Body of pancreas (tissue), 4 donors: ENCODE results near the gene GNB2. TPM values are rescaled to one million over a fixed set of nuclear protein-coding genes. Genes with fewer than 3 reads are reported as not detected.
"Not testable (repeated sequence)": the region's sequence is repeated elsewhere in the genome, so short reads cannot be mapped to it uniquely, and the experiment has no call there.

Source experiments
- ATAC-seq: fragments of 150-250 bp; one replicate; pipeline ENCODE4 v1.9.1; 2016
- DNase-seq, 4 donors: peaks; one replicate each; pipeline ENCODE4 v3.0.0-alpha.2; 2019
- H3K27ac ChIP-seq, 4 donors: fragments of 200-600 bp; sonication (generic); 1 replicate in 3 of 4; 2 replicates in 1 of 4; pipeline versions ENCODE4 v1.5.1 to v1.6.1; 2016 to 2019; ENCODE audit warnings: mild to moderate bottlenecking in 1 of 4, mixed read lengths in 1 of 4, moderate library complexity in 1 of 4
- H3K27me3 ChIP-seq, 2 donors: fragments of 200-600 bp; sonication (generic); one replicate each; pipeline ENCODE4 v1.6.0; 2016; ENCODE audit warnings: mild to moderate bottlenecking in 1 of 2
- H3K36me3 ChIP-seq, 2 donors: fragments of 200-600 bp; sonication (generic); replicated peaks in 1 of 2; 2 replicates each; pipeline ENCODE4 v1.5.1; 2016; ENCODE audit warnings: low read depth in 2 of 2; ENCODE audit not compliant: insufficient read depth in 1 of 2
- H3K4me1 ChIP-seq: fragments of 200-600 bp; sonication (generic); one replicate; pipeline ENCODE4 v1.6.0; 2016
- H3K4me3 ChIP-seq, 2 donors: fragments of 200-600 bp; sonication (generic); 1 replicate in 1 of 2; 2 replicates in 1 of 2; pipeline ENCODE4 v1.5.1; 2016 to 2019
- H3K9me3 ChIP-seq, 3 donors: fragments of 200-600 bp; sonication (generic); 1 replicate in 2 of 3; 2 replicates in 1 of 3; pipeline ENCODE4 v1.5.1; 2016
- POLR2A ChIP-seq, 3 donors: fragments of 450-650 bp; IDR thresholded peaks; one replicate each; pipeline ENCODE4 v1.6.1; 2016; ENCODE audit warnings: antibody characterized with exemption in 3 of 3, mild to moderate bottlenecking in 2 of 3
- WGBS, 2 donors: methylation state at CpG; one replicate each; pipeline ENCODE4 v1.1.5; 2017; 5-methylcytosine and 5-hydroxymethylcytosine counted together
- intact Hi-C: fragments of 100-400 bp; cut with DNase I; formaldehyde crosslinking; loops from one replicate; pipeline ENCODE4 v1.15.1; 2023
- total RNA-seq, 2 donors: library from RNA; depleted of rRNA; stranded (reverse); fragments of >200 nt; gene quantifications; one replicate each; pipeline ENCODE4 v1.1.0, GENCODE V29; 2016
- TF ChIP-seq, protein P1 (sequence below), 7 experiments: fragments of 450-650 bp in 4 of 7; fragments of 200-600 bp in 3 of 7; sonication (generic) in 3 of 7; IDR thresholded peaks; one replicate each; pipeline ENCODE4 v1.5.1; 2016 to 2019; ENCODE audit warnings: antibody characterized with exemption in 7 of 7

The GNB2 gene
- total RNA-seq, 2 donors from 2014 or later: 106 to 123 TPM

DNA sequence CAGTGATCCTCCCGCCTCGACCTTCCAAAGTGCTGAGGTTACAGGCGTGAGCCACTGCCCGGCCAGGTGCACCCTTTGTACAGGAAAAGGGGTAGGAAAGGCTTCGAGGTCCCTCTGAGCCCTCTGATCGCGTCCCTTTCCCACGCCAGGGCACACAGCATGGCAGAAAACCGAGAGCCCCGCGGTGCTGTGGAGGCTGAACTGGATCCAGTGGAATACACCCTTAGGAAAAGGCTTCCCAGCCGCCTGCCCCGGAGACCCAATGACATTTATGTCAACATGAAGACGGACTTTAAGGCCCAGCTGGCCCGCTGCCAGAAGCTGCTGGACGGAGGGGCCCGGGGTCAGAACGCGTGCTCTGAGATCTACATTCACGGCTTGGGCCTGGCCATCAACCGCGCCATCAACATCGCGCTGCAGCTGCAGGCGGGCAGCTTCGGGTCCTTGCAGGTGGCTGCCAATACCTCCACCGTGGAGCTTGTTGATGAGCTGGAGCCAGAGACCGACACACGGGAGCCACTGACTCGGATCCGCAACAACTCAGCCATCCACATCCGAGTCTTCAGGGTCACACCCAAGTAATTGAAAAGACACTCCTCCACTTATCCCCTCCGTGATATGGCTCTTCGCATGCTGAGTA lies 33.3 kb downstream of the GNB2 start:
- TF ChIP-seq, protein P1, sequence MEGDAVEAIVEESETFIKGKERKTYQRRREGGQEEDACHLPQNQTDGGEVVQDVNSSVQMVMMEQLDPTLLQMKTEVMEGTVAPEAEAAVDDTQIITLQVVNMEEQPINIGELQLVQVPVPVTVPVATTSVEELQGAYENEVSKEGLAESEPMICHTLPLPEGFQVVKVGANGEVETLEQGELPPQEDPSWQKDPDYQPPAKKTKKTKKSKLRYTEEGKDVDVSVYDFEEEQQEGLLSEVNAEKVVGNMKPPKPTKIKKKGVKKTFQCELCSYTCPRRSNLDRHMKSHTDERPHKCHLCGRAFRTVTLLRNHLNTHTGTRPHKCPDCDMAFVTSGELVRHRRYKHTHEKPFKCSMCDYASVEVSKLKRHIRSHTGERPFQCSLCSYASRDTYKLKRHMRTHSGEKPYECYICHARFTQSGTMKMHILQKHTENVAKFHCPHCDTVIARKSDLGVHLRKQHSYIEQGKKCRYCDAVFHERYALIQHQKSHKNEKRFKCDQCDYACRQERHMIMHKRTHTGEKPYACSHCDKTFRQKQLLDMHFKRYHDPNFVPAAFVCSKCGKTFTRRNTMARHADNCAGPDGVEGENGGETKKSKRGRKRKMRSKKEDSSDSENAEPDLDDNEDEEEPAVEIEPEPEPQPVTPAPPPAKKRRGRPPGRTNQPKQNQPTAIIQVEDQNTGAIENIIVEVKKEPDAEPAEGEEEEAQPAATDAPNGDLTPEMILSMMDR (IDR thresholded peaks at IDR 0.05): no peak
- no peak for TF ChIP-seq POLR2A (IDR thresholded peaks at IDR 0.05)
- peak overlapping the region; percentile 72 to 96 for H3K4me3 ChIP-seq
- WGBS, 2 donors: 15 to 27% methylated on average over 19 to 34 of the region's 34 CpGs
- no peaks in the 10 kb centered on the region for H3K36me3 ChIP-seq
- ATAC-seq (no peak), DNase-seq (peak in 3 of 4 donors; percentile 45 to 50 (median 48))
- intact Hi-C loops: no loop called here
- peaks cover 23% of the 10 kb centered on the region for H3K4me1 ChIP-seq
- peak overlapping the region in 3 of 4 donors; percentile 81 to 91 (median 89) for H3K27ac ChIP-seq
- H3K27me3 ChIP-seq: no peaks in the 10 kb centered on the region
- no peaks in the 10 kb centered on the region for H3K9me3 ChIP-seq

DNA sequence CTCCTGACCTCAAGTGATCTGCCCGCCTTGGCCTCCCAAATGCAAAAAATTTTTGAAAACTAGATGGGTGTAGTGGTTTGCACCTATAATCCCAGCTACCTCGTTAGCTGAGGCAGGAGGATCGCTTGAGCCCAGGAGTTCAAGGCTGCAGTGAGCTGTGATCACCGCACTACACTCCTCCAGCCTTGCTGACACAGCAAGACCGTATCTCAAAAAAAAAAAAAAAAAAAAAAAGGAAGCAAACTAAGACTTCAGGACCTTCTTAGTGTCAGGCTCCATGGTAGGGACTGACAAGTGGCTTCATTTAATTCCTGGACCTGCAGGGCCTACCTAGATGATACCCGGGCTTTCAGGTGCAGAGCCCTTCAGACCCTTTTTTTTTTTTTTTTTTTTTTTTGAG lies 34.9 kb downstream of the GNB2 start:
- Histone ChIP-seq H3K36me3 (no peaks in the 10 kb centered on the region), H3K27ac (no peak overlapping the region), H3K9me3 (no peaks in the 10 kb centered on the region), H3K4me3 (no peak overlapping the region), H3K4me1 (peaks cover 23% of the 10 kb centered on the region), H3K27me3 (no peaks in the 10 kb centered on the region)
- TF ChIP-seq, protein P1 (IDR thresholded peaks at IDR 0.05): no peak
- no peak for TF ChIP-seq POLR2A (IDR thresholded peaks at IDR 0.05)
- ATAC-seq: no peak
- intact Hi-C loops: no loop called here
- WGBS, 2 donors: 76 to 83% methylated on average over 6 of the region's 6 CpGs
- DNase-seq: no peak

DNA sequence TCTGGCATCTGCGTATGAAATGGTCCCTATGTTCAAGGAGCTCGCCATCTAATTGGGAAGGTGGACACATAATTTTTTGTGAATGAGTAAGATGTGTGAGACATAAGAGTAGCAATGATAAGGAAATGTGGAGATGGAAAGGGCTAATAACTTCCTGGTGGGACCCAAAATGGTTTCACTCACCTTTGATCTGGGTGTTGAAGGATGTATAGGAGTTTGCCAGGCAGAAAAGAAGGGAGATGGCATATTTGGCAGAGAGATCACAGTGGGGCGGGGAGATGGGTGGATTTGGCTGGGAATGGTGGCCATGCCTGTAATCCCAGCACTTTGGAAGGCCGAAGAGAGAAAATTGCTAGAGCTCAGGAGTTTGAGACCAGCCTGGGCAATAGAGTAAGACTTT lies 36.9 kb downstream of the GNB2 start:
- Histone ChIP-seq H3K9me3 (no peaks in the 10 kb centered on the region), H3K27me3 (no peaks in the 10 kb centered on the region), H3K4me1 (peaks cover 15% of the 10 kb centered on the region), H3K4me3 (no peak overlapping the region), H3K27ac (no peak overlapping the region), H3K36me3 (no peaks in the 10 kb centered on the region)
- DNase-seq (no peak), ATAC-seq (no peak)
- 83 to 90% methylated on average over 4 of the region's 4 CpGs for WGBS, 2 donors
- intact Hi-C loops: no loop called here
- TF ChIP-seq POLR2A (IDR thresholded peaks at IDR 0.05): no peak
- TF ChIP-seq, protein P1 (IDR thresholded peaks at IDR 0.05): no peak

DNA sequence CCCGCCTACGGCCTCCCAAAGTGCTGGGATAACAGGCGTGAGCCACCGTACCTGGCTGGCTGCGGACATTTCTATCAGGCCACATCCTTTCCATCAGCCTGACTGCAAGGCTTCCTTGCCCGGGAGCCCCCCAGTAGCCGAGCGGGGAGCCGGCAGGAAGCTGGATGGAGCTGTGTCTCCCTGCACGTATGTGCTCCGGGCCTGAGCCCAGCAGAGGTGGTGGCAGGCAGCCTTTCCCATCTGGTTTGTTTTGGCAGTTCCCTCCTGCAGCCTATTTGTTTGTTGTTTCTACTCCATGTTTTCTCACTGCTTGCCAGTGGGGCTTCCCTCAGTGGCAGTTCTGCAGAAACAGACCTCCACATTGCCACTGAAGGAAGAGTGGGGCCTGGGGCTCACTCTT lies 37.8 kb downstream of the GNB2 start:
- Histone ChIP-seq H3K27me3 (no peaks in the 10 kb centered on the region), H3K36me3 (no peaks in the 10 kb centered on the region), H3K27ac (no peak overlapping the region), H3K4me3 (no peak overlapping the region), H3K4me1 (peaks cover 15% of the 10 kb centered on the region), H3K9me3 (no peaks in the 10 kb centered on the region)
- ATAC-seq (no peak), DNase-seq (no peak)
- TF ChIP-seq, protein P1 (IDR thresholded peaks at IDR 0.05): no peak
- TF ChIP-seq POLR2A (IDR thresholded peaks at IDR 0.05): no peak
- 80 to 83% methylated on average over 11 of the region's 11 CpGs for WGBS, 2 donors
- intact Hi-C loops: no loop called here

DNA sequence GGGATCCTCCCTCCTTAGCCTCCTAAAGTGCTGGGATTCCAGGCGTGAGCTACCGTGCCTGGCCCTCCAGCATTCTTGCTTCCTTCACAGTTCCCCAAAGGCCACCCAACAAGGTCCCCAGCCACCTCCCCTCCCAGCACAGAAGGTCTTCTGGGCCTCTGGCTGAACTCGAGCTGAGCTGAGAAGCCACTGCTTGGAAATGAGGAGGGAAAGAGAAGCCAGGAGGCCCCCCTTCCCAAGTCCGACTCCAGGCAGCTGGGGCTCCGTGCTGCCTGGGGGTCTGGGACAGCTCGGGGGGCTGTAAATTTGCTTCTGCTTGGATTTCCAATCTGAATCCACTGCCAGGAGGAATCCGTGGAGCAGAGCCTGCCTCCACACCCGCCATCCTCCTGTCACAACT lies 41.2 kb downstream of the GNB2 start:
- ATAC-seq: no peak
- TF ChIP-seq, protein P1 (IDR thresholded peaks at IDR 0.05): no peak
- no peak for TF ChIP-seq POLR2A (IDR thresholded peaks at IDR 0.05)
- intact Hi-C loops: no loop called here

DNA sequence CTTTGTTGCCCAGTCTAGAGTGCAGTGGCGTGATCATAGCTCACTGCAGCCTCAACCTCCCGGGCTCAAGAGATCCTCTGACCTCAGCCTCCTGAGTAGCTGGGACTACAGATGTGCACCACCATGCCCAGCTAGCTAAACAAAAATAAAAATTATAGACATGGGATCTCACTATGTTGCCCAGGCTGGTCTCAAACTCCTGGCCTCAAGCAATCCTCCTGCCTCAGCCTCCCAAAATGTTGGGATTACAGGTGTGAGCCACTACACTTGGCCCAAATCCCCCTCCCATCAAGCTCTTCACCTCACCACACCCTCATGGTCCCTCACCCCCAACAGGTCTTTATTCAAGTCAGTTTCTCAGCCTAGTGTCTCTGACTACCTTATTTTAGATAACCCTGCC lies 43.5 kb downstream of the GNB2 start:
- H3K4me1 ChIP-seq: peaks cover 20% of the 10 kb centered on the region
- H3K27ac ChIP-seq, H3K4me3 ChIP-seq, ATAC-seq, H3K27me3 ChIP-seq, H3K36me3 ChIP-seq, DNase-seq, intact Hi-C loops, H3K9me3 ChIP-seq: not testable (repeated sequence)
- 95 to 100% methylated on average over 2 of the region's 2 CpGs for WGBS, 2 donors

More for the DNA sequence above, 41.2 kb downstream of the GNB2 start:
- no peak for DNase-seq
- H3K4me1 ChIP-seq: no peaks in the 10 kb centered on the region
- no peak overlapping the region for H3K27ac ChIP-seq
- H3K4me3 ChIP-seq: no peak overlapping the region
- WGBS, 2 donors: 72 to 73% methylated on average over 2 to 8 of the region's 8 CpGs
- H3K36me3 ChIP-seq: no peaks in the 10 kb centered on the region
- no peaks in the 10 kb centered on the region for H3K9me3 ChIP-seq
- no peaks in the 10 kb centered on the region for H3K27me3 ChIP-seq
